ENCODE data around the gene NEO1.
"Not testable (repeated sequence)": the region's sequence is repeated elsewhere in the genome, so short reads cannot be mapped to it uniquely, and the experiment has no call there.

Gene NEO1

DNA sequence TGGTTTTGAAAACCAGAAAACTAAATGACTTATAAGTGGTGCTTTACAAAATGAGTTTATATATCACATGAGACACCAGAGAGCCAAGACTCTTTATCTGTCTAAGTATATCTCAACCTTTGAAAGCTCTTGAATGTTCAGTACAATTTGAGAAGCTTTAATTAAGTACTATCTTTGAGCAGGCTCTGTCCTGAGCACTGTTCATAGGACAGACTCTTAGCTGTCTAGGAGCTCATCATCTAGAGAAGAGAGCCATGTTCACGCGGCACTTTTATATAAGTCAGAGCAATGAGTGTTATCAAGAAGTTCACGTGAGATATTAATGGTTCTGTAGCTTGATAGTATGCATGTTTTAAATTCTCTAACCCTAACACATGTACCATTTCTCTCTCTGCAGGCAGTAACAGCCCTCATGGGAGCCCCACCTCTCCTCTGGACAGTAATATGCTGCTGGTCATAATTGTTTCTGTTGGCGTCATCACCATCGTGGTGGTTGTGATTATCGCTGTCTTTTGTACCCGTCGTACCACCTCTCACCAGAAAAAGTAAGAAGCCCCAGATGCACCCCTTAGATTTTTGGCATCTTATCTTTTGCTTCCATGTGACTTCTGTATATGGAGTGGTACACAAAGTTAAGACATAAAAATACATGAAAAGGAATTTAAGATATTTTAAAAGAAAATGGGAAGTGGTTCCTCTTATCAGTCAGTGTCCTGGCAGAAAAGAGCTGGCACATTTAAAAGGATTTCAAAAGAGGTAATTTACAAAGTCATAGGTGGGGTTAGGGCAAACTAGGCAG lies 230.5 kb downstream of the NEO1 start:
- no peak for TF ChIP-seq POLR2AphosphoS5 (IDR thresholded peaks at IDR 0.05; ENCODE audit: low read depth, low read length)
- no peak for DNase-seq (ENCODE audit: insufficient read length)
- FAIRE-seq = no peak

DNA sequence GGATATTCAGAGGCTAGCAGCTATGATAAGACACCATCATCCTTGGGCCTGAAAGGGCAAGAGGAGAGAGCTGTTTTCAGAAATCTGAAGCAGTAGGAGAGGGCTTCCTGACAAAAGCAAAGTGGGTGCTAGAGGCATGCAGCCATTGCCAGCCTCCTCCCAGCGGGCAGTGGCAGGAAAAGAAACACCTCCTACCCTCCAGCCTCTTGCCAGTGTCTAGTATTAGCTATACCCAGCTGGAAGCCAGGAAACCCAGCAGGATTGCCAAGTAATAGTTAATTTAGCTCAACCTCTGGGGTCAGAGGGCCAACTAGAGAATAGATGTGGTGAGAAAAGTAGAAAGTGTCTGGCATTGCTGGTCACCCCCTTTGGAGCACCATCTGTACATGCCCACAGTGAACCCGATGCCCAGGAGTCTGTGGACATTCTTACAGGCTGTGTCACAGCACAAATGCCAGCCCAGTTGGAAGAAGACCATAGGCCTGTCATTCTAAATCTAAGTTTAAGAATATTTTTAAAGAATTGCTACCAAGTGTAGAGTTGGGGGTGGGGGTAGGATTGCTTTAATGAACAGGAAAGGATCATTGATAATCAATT lies 231.2 kb downstream of the NEO1 start:
- DNase-seq (ENCODE audit: insufficient read length) (no peak), FAIRE-seq (no peak)
- TF ChIP-seq POLR2A (IDR thresholded peaks at IDR 0.05; ENCODE audit: low read depth, low read length) = no peak

DNA sequence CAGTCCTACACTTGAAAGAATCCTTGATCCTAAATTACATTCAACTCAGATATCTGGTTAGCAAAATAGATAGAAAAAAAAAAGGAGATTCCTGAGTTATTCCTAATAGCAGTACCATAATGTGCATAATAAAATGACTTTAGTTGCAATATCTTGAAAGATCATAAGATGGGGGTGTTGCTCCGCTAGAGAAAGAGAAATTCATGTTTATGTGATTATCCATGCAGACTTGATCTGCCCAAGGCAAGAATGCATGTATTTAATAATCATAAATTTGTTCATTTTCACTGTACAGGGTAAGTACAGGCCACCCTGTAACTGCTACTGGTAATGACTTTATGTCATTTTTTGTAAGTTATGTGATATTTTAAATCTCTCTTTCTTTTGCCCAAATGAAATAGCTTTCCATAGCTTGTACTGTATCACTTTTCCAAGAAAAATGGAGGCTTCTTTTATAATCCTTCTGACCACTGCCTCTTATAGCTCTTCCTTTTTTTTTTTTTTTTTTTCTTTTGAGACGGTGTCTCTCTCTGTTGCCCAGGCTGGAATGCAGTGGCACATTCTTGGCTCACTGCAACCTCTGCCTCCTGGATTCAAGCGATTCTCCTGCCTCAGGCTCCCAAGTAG lies 231.9 kb downstream of the NEO1 start:
- DNase-seq (ENCODE audit: insufficient read length) = no peak
- FAIRE-seq = no peak
- TF ChIP-seq POLR2A (IDR thresholded peaks at IDR 0.05; ENCODE audit: low read depth, low read length) (no peak), TAF1 (IDR thresholded peaks at IDR 0.05; ENCODE audit: borderline replicate concordance, low read depth, low read length) (no peak), POLR2AphosphoS5 (IDR thresholded peaks at IDR 0.05; ENCODE audit: low read depth, low read length) (no peak)

DNA sequence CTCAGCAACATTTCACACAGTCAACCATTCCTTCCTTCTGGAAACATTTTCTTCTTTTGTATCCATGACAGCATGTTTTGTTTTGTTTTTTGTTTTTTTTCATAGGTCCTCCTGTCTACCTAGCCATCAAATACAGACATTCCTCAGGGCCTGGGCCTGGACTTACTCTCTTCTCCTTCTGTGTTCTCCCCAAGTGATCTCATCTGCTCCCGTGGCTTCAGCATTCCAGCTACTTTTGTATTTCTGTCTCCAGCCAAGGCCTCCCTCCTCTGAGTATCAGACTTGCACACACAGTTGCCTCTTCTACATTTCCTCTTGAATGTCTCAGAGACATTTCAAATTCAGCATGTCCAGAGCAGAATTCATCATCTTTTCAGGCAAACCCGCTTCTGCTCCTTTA lies 234.0 kb downstream of the NEO1 start:
- FAIRE-seq (no peak), DNase-seq (ENCODE audit: insufficient read length) (no peak)

DNA sequence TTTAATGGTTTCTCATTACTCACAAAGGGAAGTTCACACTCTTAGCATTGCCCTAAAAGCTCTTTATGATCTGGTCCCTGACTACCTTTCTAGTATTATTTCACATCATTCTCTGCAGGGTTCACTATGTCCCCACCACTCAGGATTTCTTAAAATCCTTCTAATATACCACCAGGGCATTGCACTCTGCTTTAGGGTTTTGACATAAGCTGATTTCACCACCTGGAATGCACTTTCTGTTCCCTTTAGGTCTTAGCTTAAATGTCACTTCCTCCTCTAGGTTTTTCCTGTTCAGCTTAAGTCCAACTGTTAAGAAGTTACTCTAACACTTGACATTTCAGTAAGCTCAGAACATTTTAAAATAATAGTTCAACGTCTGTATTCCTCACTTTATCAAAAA lies 234.8 kb downstream of the NEO1 start:
- FAIRE-seq (no peak), DNase-seq (ENCODE audit: insufficient read length) (no peak)
- TF ChIP-seq TAF1 (IDR thresholded peaks at IDR 0.05; ENCODE audit: borderline replicate concordance, low read depth, low read length) = no peak
- no peak for TF ChIP-seq POLR2A (IDR thresholded peaks at IDR 0.05; ENCODE audit: low read depth, low read length)
- TF ChIP-seq POLR2AphosphoS5 (IDR thresholded peaks at IDR 0.05; ENCODE audit: low read depth, low read length) = no peak

More for the DNA sequence above, 234.0 kb downstream of the NEO1 start:
- TF ChIP-seq POLR2A (IDR thresholded peaks at IDR 0.05; ENCODE audit: low read depth, low read length) (no peak), TAF1 (IDR thresholded peaks at IDR 0.05; ENCODE audit: borderline replicate concordance, low read depth, low read length) (no peak), POLR2AphosphoS5 (IDR thresholded peaks at IDR 0.05; ENCODE audit: low read depth, low read length) (no peak)

DNA sequence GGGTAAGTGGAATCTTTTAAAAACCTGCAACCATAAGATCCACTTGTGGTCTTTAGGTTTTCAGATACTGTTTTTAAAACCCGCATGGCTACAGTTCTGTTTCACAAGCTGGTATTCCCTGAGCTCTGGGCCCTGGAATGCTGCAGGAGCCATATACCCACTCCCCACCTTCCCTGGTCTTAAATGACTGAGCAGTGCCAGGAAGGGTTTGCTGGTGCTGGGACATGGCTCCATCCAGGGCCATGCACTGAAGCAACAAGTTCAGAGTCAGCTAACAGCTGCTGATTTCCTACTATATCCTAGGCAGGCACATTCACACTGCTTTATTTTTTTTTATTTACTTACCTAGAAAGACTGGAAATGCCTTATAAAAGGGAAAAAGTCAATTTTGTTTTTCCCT lies 239.2 kb downstream of the NEO1 start:
- DNase-seq (ENCODE audit: insufficient read length) (no peak), FAIRE-seq (no peak)
- TF ChIP-seq POLR2A (IDR thresholded peaks at IDR 0.05; ENCODE audit: low read depth, low read length) (no peak), POLR2AphosphoS5 (IDR thresholded peaks at IDR 0.05; ENCODE audit: low read depth, low read length) (no peak), TAF1 (IDR thresholded peaks at IDR 0.05; ENCODE audit: borderline replicate concordance, low read depth, low read length) (no peak)

DNA sequence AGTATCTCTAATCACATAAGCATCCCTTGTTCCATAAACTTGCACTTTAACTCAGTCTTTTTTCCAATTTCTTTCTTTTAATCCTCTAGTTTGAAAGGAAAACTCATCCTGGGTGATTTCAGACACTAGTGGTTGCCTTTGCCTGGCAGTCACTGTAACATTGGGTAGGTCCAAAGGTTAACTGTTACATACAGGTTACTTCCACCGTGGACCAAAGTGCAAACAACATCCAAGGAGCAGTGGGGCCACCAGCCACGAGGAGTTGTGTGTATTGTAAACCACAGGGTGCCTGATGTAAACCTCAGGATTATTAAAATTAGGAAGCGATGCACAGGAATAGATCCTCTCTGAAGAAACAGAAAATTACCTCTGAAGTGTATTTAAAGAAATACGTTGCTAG lies 241.5 kb downstream of the NEO1 start:
- DNase-seq (ENCODE audit: insufficient read length) (no peak), FAIRE-seq (no peak)
- TF ChIP-seq POLR2A (IDR thresholded peaks at IDR 0.05; ENCODE audit: low read depth, low read length) = no peak
- no peak for TF ChIP-seq TAF1 (IDR thresholded peaks at IDR 0.05; ENCODE audit: borderline replicate concordance, low read depth, low read length)
- no peak for TF ChIP-seq POLR2AphosphoS5 (IDR thresholded peaks at IDR 0.05; ENCODE audit: low read depth, low read length)

DNA sequence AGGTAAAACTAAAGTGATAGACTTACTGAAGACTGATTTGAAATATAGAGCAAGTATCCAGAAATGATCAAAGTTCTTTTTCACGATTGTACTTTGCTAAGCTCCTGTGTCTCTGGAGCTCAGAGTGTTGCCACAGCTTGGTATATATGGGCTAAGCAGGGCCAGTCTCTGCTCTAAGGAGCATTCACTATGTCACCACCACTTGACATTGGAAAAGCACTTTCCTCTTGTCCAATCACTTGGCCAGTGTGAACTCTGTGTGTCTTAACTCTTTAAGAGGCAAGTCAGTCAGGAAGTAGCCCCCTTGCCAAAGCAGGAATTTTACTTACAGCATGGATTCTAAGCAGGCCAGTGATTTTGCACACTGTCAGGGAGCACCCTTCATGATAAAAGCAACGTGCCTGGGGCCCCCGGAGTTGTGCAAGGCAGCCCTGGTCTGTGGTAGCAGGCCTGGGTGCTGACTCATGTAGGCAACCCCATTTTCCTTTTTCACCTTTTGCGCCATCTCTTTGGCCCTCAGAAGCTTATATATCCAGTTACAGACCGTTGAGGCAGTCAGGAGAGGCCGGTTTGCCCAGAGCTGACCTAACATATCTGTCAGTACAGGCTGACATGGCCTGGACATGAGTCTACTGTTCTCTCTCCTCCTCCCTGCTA lies 243.5 kb downstream of the NEO1 start:
- DNase-seq (ENCODE audit: insufficient read length) = no peak
- FAIRE-seq = no peak
- no peak for TF ChIP-seq POLR2A (IDR thresholded peaks at IDR 0.05; ENCODE audit: low read depth, low read length)
- no peak for TF ChIP-seq POLR2AphosphoS5 (IDR thresholded peaks at IDR 0.05; ENCODE audit: low read depth, low read length)
- no peak for TF ChIP-seq TAF1 (IDR thresholded peaks at IDR 0.05; ENCODE audit: borderline replicate concordance, low read depth, low read length)

DNA sequence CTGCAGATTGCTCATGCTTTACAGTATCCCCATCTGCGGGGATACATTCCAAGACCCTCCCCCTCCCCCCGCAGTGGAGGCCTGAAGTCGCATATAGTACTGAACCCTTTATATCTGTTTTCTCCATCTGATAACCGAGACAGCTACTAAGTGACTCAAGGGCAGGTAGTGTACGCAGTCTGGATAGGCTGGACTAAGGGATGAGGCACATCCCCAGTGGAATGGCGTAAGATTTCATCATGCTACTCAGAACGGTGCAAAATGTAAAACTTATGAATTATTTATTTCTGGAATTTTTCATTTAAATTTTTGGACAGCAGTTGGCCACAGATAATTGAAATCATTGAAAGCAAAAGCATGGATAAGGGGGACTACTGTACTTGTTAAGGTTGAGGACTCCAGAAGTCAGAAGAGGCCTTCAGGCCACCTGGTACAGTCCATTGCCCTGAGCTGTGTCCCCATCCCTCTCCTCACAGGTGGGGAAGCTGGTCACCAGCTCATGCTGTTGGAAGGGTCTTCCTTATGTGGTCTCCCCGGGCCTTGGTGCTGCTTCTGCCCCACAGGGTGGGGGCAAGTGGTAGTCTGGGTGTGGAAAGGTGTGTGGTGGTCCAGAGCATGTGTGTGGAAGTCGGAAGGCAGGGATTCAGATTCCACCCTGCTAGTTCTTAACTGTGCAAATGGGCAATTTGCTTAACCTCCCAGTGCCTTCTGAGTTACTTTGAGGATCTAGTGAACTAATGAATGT lies 244.5 kb downstream of the NEO1 start:
- DNase-seq (ENCODE audit: insufficient read length) (no peak), FAIRE-seq (no peak)
- TF ChIP-seq TAF1 (IDR thresholded peaks at IDR 0.05; ENCODE audit: borderline replicate concordance, low read depth, low read length) (no peak), POLR2AphosphoS5 (IDR thresholded peaks at IDR 0.05; ENCODE audit: low read depth, low read length) (no peak)

DNA sequence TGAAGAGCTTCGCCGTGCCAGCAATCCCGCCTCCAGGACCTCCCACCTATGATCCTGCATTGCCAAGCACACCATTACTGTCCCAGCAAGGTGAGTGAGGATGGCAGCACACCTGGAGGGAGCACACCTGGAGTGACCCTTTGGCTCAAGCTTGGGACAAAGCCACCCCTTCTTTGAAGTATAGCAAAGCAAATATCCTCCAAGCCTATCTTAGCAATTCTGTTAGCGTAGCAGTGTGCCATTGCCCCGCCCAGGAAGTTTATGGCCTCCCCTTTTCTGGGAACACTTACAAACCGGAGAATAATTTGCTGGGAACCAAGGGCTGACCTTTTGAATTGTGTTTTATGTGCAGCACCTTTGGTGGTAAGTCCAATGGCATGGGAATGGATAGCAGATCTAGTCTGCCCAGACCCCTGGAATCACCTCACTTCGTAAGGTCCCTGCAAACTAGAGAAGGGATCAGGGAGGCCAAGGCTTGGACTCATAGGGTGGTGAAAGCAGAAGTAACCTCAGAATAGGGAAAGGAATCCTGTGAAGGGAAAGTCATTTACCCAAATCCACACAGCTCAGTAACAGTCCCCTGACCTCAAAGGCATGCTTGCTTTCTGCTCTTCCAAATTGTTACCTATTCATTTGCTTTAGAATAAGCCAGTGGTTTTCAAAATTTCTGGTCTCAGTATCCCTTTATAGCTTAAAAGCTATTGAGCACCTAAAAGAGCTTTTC lies 246.4 kb downstream of the NEO1 start:
- DNase-seq (ENCODE audit: insufficient read length) (no peak), FAIRE-seq (no peak)
- no peak for TF ChIP-seq TAF1 (IDR thresholded peaks at IDR 0.05; ENCODE audit: borderline replicate concordance, low read depth, low read length)
- no peak for TF ChIP-seq POLR2AphosphoS5 (IDR thresholded peaks at IDR 0.05; ENCODE audit: low read depth, low read length)
- no peak for TF ChIP-seq POLR2A (IDR thresholded peaks at IDR 0.05; ENCODE audit: low read depth, low read length)

DNA sequence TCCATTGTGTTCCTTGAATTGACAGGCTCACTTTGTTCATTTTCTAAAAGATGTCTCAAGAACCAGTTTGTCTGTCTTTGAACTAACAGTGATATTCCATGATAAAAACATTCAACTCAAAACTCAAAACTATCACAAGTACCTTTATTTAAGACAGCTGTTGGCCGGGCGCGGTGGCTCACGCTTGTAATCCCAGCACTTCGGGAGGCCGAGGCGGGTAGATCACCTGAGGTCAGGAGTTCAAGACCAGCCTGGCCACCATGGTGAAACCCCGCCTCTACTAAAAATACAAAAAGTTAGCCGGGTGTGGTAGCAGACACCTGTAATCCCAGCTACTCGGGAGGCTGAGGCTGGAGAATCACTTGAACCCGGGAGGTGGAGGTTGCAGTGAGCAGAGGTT lies 248.0 kb downstream of the NEO1 start:
- not testable (repeated sequence) for DNase-seq (ENCODE audit: insufficient read length); FAIRE-seq

Data from GM12892 (cell line).